ENCODE measurements around the gene TTLL5. TPM values are rescaled to one million over a fixed set of nuclear protein-coding genes. Genes with fewer than 3 reads are reported as not detected.

The TTLL5 gene
- total RNA-seq, 4 donors from 2014 or later: 32.4 to 183 (median 40.6) TPM

- TF ChIP-seq CTCF (IDR thresholded peaks at IDR 0.05): no peak
- no peak for TF ChIP-seq POLR2A (IDR thresholded peaks at IDR 0.05)
- intact Hi-C loops (cut with DNase I; ENCODE audit: low total_unique reads): no loop called here
- Histone ChIP-seq H3K27ac (peak overlapping the region in 1 of 2 donors; percentile 72), H3K9me3 (no peaks in the 10 kb centered on the region), H3K27me3 (no peaks in the 10 kb centered on the region), H3K4me1 (no peaks in the 10 kb centered on the region), H3K4me3 (no peak overlapping the region), H3K36me3 (no peaks in the 10 kb centered on the region)
- DNase-seq: no peak
Measured at GRCh38 chr14:75703467-75703866, 42.4 kb downstream of the TTLL5 start.

- Histone ChIP-seq H3K27me3 (no peaks in the 10 kb centered on the region), H3K27ac (no peak overlapping the region), H3K36me3 (no peaks in the 10 kb centered on the region), H3K9me3 (no peaks in the 10 kb centered on the region), H3K4me1 (no peaks in the 10 kb centered on the region), H3K4me3 (no peak overlapping the region)
- TF ChIP-seq CTCF (IDR thresholded peaks at IDR 0.05): no peak
- no peak for TF ChIP-seq POLR2A (IDR thresholded peaks at IDR 0.05)
- no peak for DNase-seq
- intact Hi-C loops (cut with DNase I; ENCODE audit: low total_unique reads): no loop called here
Measured at GRCh38 chr14:75705014-75705413, 44.0 kb downstream of the TTLL5 start.

GRCh38 chr14:75709207-75709812 lies 48.3 kb downstream of the TTLL5 start:
- H3K36me3 ChIP-seq: no peaks in the 10 kb centered on the region
- no peak overlapping the region for H3K4me3 ChIP-seq
- no peaks in the 10 kb centered on the region for H3K9me3 ChIP-seq
- TF ChIP-seq POLR2A (IDR thresholded peaks at IDR 0.05): no peak
- peak; percentile 73 to 80 (median 78) for TF ChIP-seq CTCF (IDR thresholded peaks at IDR 0.05)
- H3K27ac ChIP-seq: no peak overlapping the region
- no peaks in the 10 kb centered on the region for H3K4me1 ChIP-seq
- intact Hi-C loops (cut with DNase I; ENCODE audit: low total_unique reads): no loop called here
- DNase-seq: peak; percentile 78 to 85
- no peaks in the 10 kb centered on the region for H3K27me3 ChIP-seq

- H3K36me3 ChIP-seq: no peaks in the 10 kb centered on the region
- H3K9me3 ChIP-seq: no peaks in the 10 kb centered on the region
- DNase-seq: peak; percentile 27 to 39
- H3K27me3 ChIP-seq: no peaks in the 10 kb centered on the region
- peak overlapping the region; percentile 72 to 76 for H3K27ac ChIP-seq
- H3K4me1 ChIP-seq: no peaks in the 10 kb centered on the region
- intact Hi-C loops (cut with DNase I; ENCODE audit: low total_unique reads): loop anchor here (10.0 kb wide), 1 partner anchor 264 kb away; no protein-coding TSS in a partner anchor
- H3K4me3 ChIP-seq: no peak overlapping the region
- TF ChIP-seq CTCF (IDR thresholded peaks at IDR 0.05): peak; percentile 63 to 69 (median 65)
- TF ChIP-seq POLR2A (IDR thresholded peaks at IDR 0.05): no peak
Measured at GRCh38 chr14:75711105-75711795, 50.2 kb downstream of the TTLL5 start.

- TF ChIP-seq CTCF (IDR thresholded peaks at IDR 0.05) (no peak), POLR2A (IDR thresholded peaks at IDR 0.05) (no peak)
- Histone ChIP-seq H3K27me3 (no peaks in the 10 kb centered on the region), H3K4me1 (no peaks in the 10 kb centered on the region), H3K9me3 (no peaks in the 10 kb centered on the region), H3K36me3 (no peaks in the 10 kb centered on the region), H3K27ac (peak overlapping the region; percentile 72 to 76), H3K4me3 (no peak overlapping the region)
- DNase-seq: peak; percentile 42 to 43
- intact Hi-C loops (cut with DNase I; ENCODE audit: low total_unique reads): loop anchor here (10.0 kb wide), 1 partner anchor 263 kb away; no protein-coding TSS in a partner anchor
Measured at GRCh38 chr14:75711796-75712211, 50.8 kb downstream of the TTLL5 start.
